CD4-positive, alpha-beta T cell (primary cell): ENCODE data around the gene PGS1. TPM values are rescaled to one million over a fixed set of nuclear protein-coding genes. Genes with fewer than 3 reads are reported as not detected.

Experiments
- ATAC-seq: fragments of 200-7000 bp; cut with Tn5 transposase; one replicate; pipeline ENCODE4 v1.10.0; 2022; ENCODE audit warnings: mild to moderate bottlenecking; ENCODE audit not compliant: poor library complexity
- CTCF ChIA-PET: fragments of 350-600 bp; sonication (Branson Sonifier 250); formaldehyde crosslinking; loops from one replicate; lab custom pipeline; 2021; ENCODE audit warnings: antibody characterized with exemption, inconsistent platforms; lab: Charles Lee
- POLR2A ChIA-PET: fragments of 350-600 bp; sonication (Branson Sonifier 250); formaldehyde crosslinking; loops from one replicate; lab custom pipeline; 2021; ENCODE audit warnings: antibody characterized with exemption, inconsistent platforms; lab: Charles Lee
- DNase-seq, 14 experiments: peaks; one replicate each; pipeline ENCODE4 v3.0.0-alpha.2; 2013 to 2020; ENCODE audit warnings: mixed read lengths in 2 of 14
- H3K27ac ChIP-seq, 2 donors: one replicate each; pipeline versions ENCODE4 v1.5.1 to v1.7.0; 2013; ENCODE audit warnings: low read length in 2 of 2, low read depth in 1 of 2, mild to moderate bottlenecking in 1 of 2
- H3K27me3 ChIP-seq, 2 experiments: 1 replicate in 1 of 2; 2 replicates in 1 of 2; pipeline versions ENCODE4 v1.6.1 to v1.7.0; 2013; ENCODE audit warnings: low read length in 2 of 2, control low read depth in 1 of 2, mild to moderate bottlenecking in 1 of 2, moderate library complexity in 1 of 2; ENCODE audit not compliant: insufficient read depth in 2 of 2, control insufficient read depth in 1 of 2
- H3K36me3 ChIP-seq: one replicate; pipeline ENCODE4 v1.6.1; 2013; ENCODE audit warnings: low read length, control low read depth; ENCODE audit not compliant: insufficient read depth
- H3K4me1 ChIP-seq: one replicate; pipeline ENCODE4 v1.6.1; 2013; ENCODE audit warnings: low read length, control low read depth; ENCODE audit not compliant: insufficient read depth
- H3K4me3 ChIP-seq: one replicate; pipeline ENCODE4 v1.5.1; 2013; ENCODE audit warnings: mild to moderate bottlenecking, low read length, moderate library complexity
- H3K9me3 ChIP-seq, 2 experiments: 1 replicate in 1 of 2; 2 replicates in 1 of 2; pipeline versions ENCODE4 v1.6.1 to v1.7.0; 2013; ENCODE audit warnings: low read length in 2 of 2, mild to moderate bottlenecking in 2 of 2, control low read depth in 1 of 2, moderate library complexity in 1 of 2; ENCODE audit not compliant: control insufficient read depth in 1 of 2, insufficient read depth in 1 of 2
- H3K27ac Mint-ChIP-seq: one replicate; pipeline ENCODE4 v1.8.0; 2020; ENCODE audit warnings: mixed read lengths
- H3K27me3 Mint-ChIP-seq: one replicate; pipeline ENCODE4 v1.8.0; 2021; ENCODE audit warnings: mixed read lengths
- H3K36me3 Mint-ChIP-seq: one replicate; pipeline ENCODE4 v1.8.0; 2021; ENCODE audit warnings: low read depth, mixed read lengths
- H3K4me1 Mint-ChIP-seq: one replicate; pipeline ENCODE4 v1.8.0; 2021; ENCODE audit warnings: low read depth, mixed read lengths
- H3K4me3 Mint-ChIP-seq: one replicate; pipeline ENCODE4 v1.8.0; 2020; ENCODE audit warnings: mild to moderate bottlenecking, mixed read lengths
- H3K9me3 Mint-ChIP-seq: one replicate; pipeline ENCODE4 v1.8.0; 2020; ENCODE audit warnings: mixed read lengths
- CTCF ChIP-seq: fragments of 200-600 bp; IDR thresholded peaks from one replicate; pipeline ENCODE4 v1.8.0; 2022; ENCODE audit warnings: antibody characterized with exemption, mild to moderate bottlenecking
- intact Hi-C, 2 experiments: fragments of 100-400 bp; cut with DNase I in 1 of 2; cut with micrococcal nuclease in 1 of 2; formaldehyde crosslinking; loops; one replicate each; pipeline versions ENCODE4 v1.15.1 to v1.9.0; 2023 to 2025; cut with DNase I, micrococcal nuclease
- total RNA-seq, 174 experiments: library from RNA in 2 of 174; stranded (reverse) in 2 of 174; gene quantifications; one replicate each; pipeline ENCODE4 v1.2.3 and lab custom pipeline; 2021 to 2026

PGS1 gene
- total RNA-seq, 2 experiments from 2014 or later = 40.9 to 45.3 TPM

DNA sequence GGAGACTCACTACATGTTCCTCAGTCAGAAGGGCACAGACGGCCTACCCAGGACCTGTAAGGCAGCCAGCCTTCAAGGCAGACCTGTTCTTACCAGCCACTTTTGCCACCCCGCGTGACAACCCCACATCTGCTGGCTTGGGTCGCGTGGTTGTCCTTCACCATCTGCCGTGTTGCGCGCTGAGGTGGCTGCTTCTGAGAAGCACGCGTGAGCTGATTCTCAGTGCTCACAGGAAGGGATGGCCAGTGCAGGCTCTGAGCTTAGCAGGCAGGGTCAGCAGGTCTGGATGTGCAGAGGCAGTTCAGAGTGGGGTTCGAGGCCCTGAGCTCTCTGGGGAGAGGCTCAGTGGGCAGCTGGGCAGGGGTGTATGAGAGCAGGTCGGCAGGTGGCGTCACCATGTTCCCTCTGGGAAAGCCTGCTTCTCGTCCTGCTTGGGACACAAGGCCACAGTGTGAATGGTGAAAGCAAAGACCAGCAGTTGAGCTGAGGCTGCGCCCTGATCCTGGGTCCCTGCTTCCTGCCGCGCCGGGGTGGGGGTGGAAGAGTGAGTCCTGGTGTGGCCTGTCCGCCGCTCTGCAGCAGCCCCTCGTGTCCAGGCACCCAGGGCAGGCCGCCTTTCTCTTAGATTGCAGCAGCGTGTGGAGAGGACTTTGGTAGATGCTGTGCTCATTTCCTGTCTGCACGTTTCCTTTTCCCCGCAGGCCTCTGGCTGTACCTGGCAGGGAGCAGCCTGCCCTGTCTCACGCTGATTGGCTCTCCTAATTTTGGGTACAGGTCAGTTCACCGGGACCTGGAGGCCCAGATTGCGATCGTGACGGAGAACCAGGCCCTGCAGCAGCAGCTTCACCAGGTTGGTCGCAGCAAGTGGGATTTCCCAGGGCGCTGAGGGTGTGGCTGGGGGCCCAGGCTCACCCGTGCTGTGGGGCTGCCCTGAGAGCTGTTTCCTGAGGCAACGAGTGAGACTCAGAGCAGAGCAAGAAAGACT lies 36.0 kb downstream of the PGS1 start:
- CTCF ChIA-PET = no interaction called here
- TF ChIP-seq CTCF = no peak
- peak overlapping the region; percentile 57 for H3K4me3 Mint-ChIP-seq
- H3K36me3 Mint-ChIP-seq = peaks cover 51% of the 10 kb centered on the region
- Histone ChIP-seq H3K4me3 (no peak overlapping the region), H3K27me3 (no peaks in the 10 kb centered on the region), H3K4me1 (peaks cover 58% of the 10 kb centered on the region), H3K36me3 (peaks cover 27% of the 10 kb centered on the region), H3K27ac (peak overlapping the region; percentile 48 to 61), H3K9me3 (no peaks in the 10 kb centered on the region)
- H3K27me3 Mint-ChIP-seq = no peaks in the 10 kb centered on the region
- H3K4me1 Mint-ChIP-seq = peaks cover 74% of the 10 kb centered on the region
- peak; percentile 30 to 75 (median 50) for DNase-seq
- no peaks in the 10 kb centered on the region for H3K9me3 Mint-ChIP-seq
- peak overlapping the region; percentile 91 for H3K27ac Mint-ChIP-seq
- intact Hi-C loops = loop anchor here in 1 of 2 experiments (2.0 to 5.0 kb wide), 2 partner anchors 32 to 164 kb away; no protein-coding TSS in a partner anchor
- peak; percentile 77 for ATAC-seq
- POLR2A ChIA-PET = interaction anchor here (0.6 to 1.7 kb wide), 6 partner anchors 30 to 163 kb away, joined by 3 to 7 read pairs (median 5); partner anchors contain the start of genes PGS1 and SOCS3

DNA sequence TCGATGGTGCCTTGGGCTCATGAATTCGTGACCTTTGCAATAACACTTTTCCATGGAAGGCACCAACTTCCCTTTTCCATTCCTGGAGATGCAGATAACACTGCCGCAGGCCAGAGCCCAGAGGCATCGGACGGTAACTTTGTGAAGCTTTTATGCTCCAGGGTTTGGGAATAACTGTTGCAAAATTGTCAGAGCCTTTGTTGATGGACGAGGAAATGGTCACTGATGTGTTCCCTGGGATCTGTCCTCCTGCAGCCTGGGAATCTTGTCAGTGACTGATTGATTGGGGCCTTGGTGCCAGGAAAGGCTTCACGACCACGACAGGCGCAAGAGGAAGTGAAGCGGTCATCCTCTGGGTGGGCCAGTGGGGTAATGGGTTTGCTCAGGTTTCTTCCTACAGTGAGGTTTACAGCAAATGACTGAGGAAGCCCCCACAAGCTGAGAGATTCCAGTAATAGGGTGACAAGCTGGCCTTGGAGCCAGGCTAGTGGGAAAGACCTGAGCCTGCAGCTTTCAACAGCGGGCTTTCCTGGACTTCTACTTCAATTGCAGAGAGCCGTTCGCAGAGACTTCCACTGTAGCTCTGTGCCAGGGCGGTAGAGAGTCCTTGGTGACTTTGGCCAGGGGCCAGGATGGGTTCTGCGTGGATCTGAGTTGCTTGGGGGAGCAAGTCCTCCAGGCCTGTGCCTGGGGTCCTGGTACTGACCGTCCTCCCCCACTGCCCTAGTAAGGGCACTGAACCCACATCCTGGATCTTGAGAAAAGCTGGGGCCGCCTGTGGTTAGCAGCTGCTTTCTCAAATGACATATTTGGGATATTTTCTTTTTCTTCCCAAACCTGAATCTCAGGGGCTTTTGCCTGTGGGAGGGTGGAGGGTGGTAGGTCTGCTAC lies 37.6 kb downstream of the PGS1 start:
- POLR2A ChIA-PET = interaction anchor here (0.9 to 1.7 kb wide), 8 partner anchors 34 to 286 kb away, joined by 3 to 7 read pairs (median 4); partner anchors contain the start of genes PGS1, SOCS3 and TMC8
- H3K4me3 ChIP-seq = no peak overlapping the region
- intact Hi-C loops = loop anchor here in 1 of 2 experiments (2.0 to 5.0 kb wide), 2 partner anchors 34 to 165 kb away; no protein-coding TSS in a partner anchor

More for the DNA sequence above, 37.6 kb downstream of the PGS1 start:
- Histone ChIP-seq H3K27me3 (no peaks in the 10 kb centered on the region), H3K27ac (peak overlapping the region in 1 of 2 donors; percentile 23), H3K9me3 (no peaks in the 10 kb centered on the region), H3K36me3 (peaks cover 42% of the 10 kb centered on the region), H3K4me1 (peaks cover 58% of the 10 kb centered on the region)
- CTCF ChIA-PET = interaction anchor here (3.1 kb wide), 1 partner anchor 55 kb away, joined by 11 read pairs; no protein-coding TSS in a partner anchor
- H3K4me3 Mint-ChIP-seq = peak overlapping the region; percentile 3
- H3K9me3 Mint-ChIP-seq = no peaks in the 10 kb centered on the region
- peaks cover 61% of the 10 kb centered on the region for H3K36me3 Mint-ChIP-seq
- no peak for DNase-seq
- no peaks in the 10 kb centered on the region for H3K27me3 Mint-ChIP-seq
- no peak for TF ChIP-seq CTCF
- H3K27ac Mint-ChIP-seq = peak overlapping the region; percentile 91
- H3K4me1 Mint-ChIP-seq = peaks cover 76% of the 10 kb centered on the region
- ATAC-seq = no peak
